ENCODE results near the gene SPO11.

SPO11 gene

DNA sequence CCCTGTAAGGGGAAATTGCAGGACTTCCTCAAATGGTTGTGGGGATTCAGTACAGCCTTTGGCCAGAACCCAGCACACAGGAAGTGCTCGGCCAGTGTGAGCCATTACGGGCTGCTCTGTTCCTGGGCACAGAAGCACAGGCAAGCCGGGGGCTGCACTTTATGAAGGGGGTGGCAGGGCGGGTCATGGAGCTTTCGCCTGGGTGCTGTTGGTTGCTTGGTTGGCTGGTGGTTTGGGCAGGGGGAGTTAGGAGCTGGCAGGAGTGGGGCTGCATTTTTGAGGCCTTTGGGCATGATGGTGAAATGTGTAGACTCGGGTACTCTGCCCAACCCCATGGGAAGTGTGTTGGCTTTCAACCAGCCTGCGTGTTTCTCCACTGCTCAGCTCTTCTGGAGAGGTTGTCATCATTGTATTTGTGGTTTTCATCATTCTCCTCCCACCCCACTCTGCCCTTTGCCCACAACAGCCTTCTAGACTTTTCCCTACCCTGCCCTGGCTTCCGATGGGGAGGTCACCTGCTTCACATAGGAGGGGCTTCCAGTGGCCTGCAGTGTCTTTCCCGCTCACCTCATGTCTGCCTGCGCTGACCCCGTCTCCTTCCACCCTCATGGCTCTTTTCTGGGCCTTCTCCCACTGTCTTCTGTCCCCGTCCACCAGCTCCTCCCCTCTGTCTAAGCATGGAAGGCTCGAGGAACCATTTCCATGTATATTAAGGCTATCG, 45.5 kb downstream of the SPO11 start:
- Histone ChIP-seq H3K4me1 (ENCODE audit: control insufficient read depth, low read length) (no peaks in the 10 kb centered on the region), H3K4me2 (ENCODE audit: low read length) (no peak overlapping the region), H3K27me3 (ENCODE audit: control insufficient read depth, low read length) (no peaks in the 10 kb centered on the region), H4K20me1 (ENCODE audit: control insufficient read depth, insufficient read depth, low read depth, low read length) (no peaks in the 10 kb centered on the region; the same call in 1 of the 2 replicates), H3K79me2 (ENCODE audit: control insufficient read depth, low read length) (no peaks in the 10 kb centered on the region; the same call in 1 of the 2 replicates), H3K27ac (ENCODE audit: low read depth, low read length) (no peak overlapping the region), H3K36me3 (ENCODE audit: control insufficient read depth, low read length) (peaks cover 92% of the 10 kb centered on the region), H3K4me3 (ENCODE audit: low read length) (no peak overlapping the region), H3F3A (ENCODE audit: control insufficient read depth, insufficient read depth) (0 out of 2 replicates have a peak, but pooled peaks cover 2% of the 10 kb centered on the region), H3K9me2 (replicated peaks; ENCODE audit: control insufficient read depth, low read length) (no peaks in the 10 kb centered on the region), H3K9me3 (ENCODE audit: control insufficient read depth, insufficient read depth, low read length) (no peaks in the 10 kb centered on the region)
- TF ChIP-seq CTCF (IDR thresholded peaks at IDR 0.05; ENCODE audit: low read depth, low read length, poor library complexity, severe bottlenecking) (no peak), EZH2phosphoT487 (IDR thresholded peaks at IDR 0.05; ENCODE audit: borderline replicate concordance, low read length) (no peak)

DNA sequence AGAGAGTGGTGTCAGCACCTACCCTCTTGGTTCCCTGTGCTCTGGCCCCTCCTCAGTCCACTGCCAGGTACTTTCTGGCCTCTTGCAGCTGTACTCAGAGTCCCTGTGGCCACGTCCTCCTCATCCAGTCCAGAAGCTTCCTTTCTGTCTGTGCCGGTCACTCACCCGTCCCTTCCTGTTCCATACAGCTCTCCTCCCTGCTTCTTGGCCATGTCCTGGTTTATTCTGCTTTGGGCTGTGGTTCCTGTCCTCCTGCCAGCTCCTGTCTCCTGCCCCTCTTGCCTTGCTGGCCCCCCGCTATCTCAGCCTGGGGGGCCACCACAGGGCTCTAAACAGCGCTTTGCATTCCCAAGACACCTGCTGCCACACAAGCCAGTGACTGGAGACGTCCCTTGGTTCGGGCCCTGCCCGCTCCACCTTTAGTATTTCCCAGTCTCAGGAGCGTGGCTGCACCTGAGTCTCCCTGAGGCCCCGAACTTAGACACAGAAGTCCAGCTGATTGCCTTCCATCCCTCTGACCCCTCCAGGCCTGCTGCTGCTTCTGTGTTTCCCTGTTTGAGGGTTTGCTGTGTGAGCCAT, 46.1 kb downstream of the SPO11 start:
- Histone ChIP-seq H3K4me1 (ENCODE audit: control insufficient read depth, low read length) (no peaks in the 10 kb centered on the region), H3K27ac (ENCODE audit: low read depth, low read length) (no peak overlapping the region), H4K20me1 (ENCODE audit: control insufficient read depth, insufficient read depth, low read depth, low read length) (no peaks in the 10 kb centered on the region; the same call in 1 of the 2 replicates), H3F3A (ENCODE audit: control insufficient read depth, insufficient read depth) (0 out of 2 replicates have a peak, but pooled peaks cover 2% of the 10 kb centered on the region), H3K9me2 (replicated peaks; ENCODE audit: control insufficient read depth, low read length) (no peaks in the 10 kb centered on the region), H3K4me2 (ENCODE audit: low read length) (no peak overlapping the region), H3K27me3 (ENCODE audit: control insufficient read depth, low read length) (no peaks in the 10 kb centered on the region), H3K9me3 (ENCODE audit: control insufficient read depth, insufficient read depth, low read length) (no peaks in the 10 kb centered on the region), H3K79me2 (ENCODE audit: control insufficient read depth, low read length) (no peaks in the 10 kb centered on the region; the same call in 1 of the 2 replicates), H3K36me3 (ENCODE audit: control insufficient read depth, low read length) (peaks cover 89% of the 10 kb centered on the region), H3K4me3 (ENCODE audit: low read length) (no peak overlapping the region)
- TF ChIP-seq EZH2phosphoT487 (IDR thresholded peaks at IDR 0.05; ENCODE audit: borderline replicate concordance, low read length) (no peak), CTCF (IDR thresholded peaks at IDR 0.05; ENCODE audit: low read depth, low read length, poor library complexity, severe bottlenecking) (no peak)

DNA sequence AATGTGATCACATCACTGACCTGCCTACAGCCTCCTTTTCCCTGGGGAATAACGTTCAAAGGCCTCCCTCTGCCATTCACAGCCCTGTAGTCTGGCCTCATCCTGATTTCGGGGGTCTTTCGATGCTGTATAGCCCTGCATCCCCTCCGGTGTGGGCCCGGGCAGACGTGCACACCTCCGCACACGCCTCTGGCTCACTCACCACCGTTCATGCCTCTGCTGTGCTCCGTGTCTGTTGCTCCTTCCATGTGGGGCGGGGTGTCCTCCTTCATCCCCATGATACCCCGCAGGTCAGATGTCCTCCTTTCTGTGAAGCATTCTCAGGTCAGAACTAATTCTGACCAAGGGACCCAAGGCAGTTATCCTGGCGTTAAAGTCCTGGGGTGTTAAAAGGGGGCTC, 47.7 kb downstream of the SPO11 start:
- H3K9me2 ChIP-seq (replicated peaks; ENCODE audit: control insufficient read depth, low read length): no peaks in the 10 kb centered on the region
- no peak overlapping the region for H3K27ac ChIP-seq (ENCODE audit: low read depth, low read length)
- peaks cover 3% of the 10 kb centered on the region; the same call in 1 of the 2 replicates for H4K20me1 ChIP-seq (ENCODE audit: control insufficient read depth, insufficient read depth, low read depth, low read length)
- H3F3A ChIP-seq (ENCODE audit: control insufficient read depth, insufficient read depth): peaks cover 3% of the 10 kb centered on the region; the same call in 1 of the 2 replicates
- peaks cover 78% of the 10 kb centered on the region for H3K36me3 ChIP-seq (ENCODE audit: control insufficient read depth, low read length)
- TF ChIP-seq EZH2phosphoT487 (IDR thresholded peaks at IDR 0.05; ENCODE audit: borderline replicate concordance, low read length) (no peak), CTCF (IDR thresholded peaks at IDR 0.05; ENCODE audit: low read depth, low read length, poor library complexity, severe bottlenecking) (no peak)
- peaks cover 8% of the 10 kb centered on the region for H3K4me1 ChIP-seq (ENCODE audit: control insufficient read depth, low read length)
- H3K79me2 ChIP-seq (ENCODE audit: control insufficient read depth, low read length): no peaks in the 10 kb centered on the region; the same call in 1 of the 2 replicates
- no peak overlapping the region for H3K4me3 ChIP-seq (ENCODE audit: low read length)
- H3K4me2 ChIP-seq (ENCODE audit: low read length): no peak overlapping the region
- no peaks in the 10 kb centered on the region for H3K27me3 ChIP-seq (ENCODE audit: control insufficient read depth, low read length)
- no peaks in the 10 kb centered on the region for H3K9me3 ChIP-seq (ENCODE audit: control insufficient read depth, insufficient read depth, low read length)
